MCF 10A (cell line): ENCODE data around the gene PRR13. TPM values are rescaled to one million over a fixed set of nuclear protein-coding genes. Genes with fewer than 3 reads are reported as not detected.

ENCODE experiments used
- BruUV-seq: library from RNA; stranded (reverse); fragments of 400-500 nt; replicated peaks from 2 replicates; lab custom pipeline; 2021; lab: Mats Ljungman, UMichigan
- CTCF ChIA-PET: fragments of 300-600 bp; sonication (Branson Sonifier 250); formaldehyde crosslinking; extraction: SDS; loops from one replicate; lab custom pipeline; 2021; ENCODE audit warnings: antibody characterized with exemption, inconsistent platforms; lab: Yijun Ruan, JAX
- POLR2A ChIA-PET: fragments of 300-600, 350-650 bp; sonication (Branson Sonifier 250); formaldehyde crosslinking; extraction: SDS; loops from one replicate; lab custom pipeline; 2020; ENCODE audit warnings: antibody characterized with exemption, inconsistent platforms; lab: Yijun Ruan, JAX
- DNase-seq: peaks from one replicate; pipeline ENCODE4 v3.0.0-alpha.2; 2018; ENCODE audit not compliant: unreplicated experiment
- H3K27ac Mint-ChIP-seq: one replicate; pipeline ENCODE4 v1.8.0; 2022; ENCODE audit warnings: mild to moderate bottlenecking, low read depth, mixed read lengths; ENCODE audit not compliant: unreplicated experiment
- H3K27me3 Mint-ChIP-seq: one replicate; pipeline ENCODE4 v1.8.0; 2022; ENCODE audit warnings: mixed read lengths; ENCODE audit not compliant: insufficient read depth, unreplicated experiment
- H3K36me3 Mint-ChIP-seq: one replicate; pipeline ENCODE4 v1.8.0; 2022; ENCODE audit warnings: mild to moderate bottlenecking, moderate library complexity, mixed read lengths; ENCODE audit not compliant: insufficient read depth, unreplicated experiment
- H3K4me1 Mint-ChIP-seq: one replicate; pipeline ENCODE4 v1.8.0; 2022; ENCODE audit warnings: mixed read lengths; ENCODE audit not compliant: insufficient read depth, unreplicated experiment
- H3K4me3 Mint-ChIP-seq: one replicate; pipeline ENCODE4 v1.8.0; 2022; ENCODE audit warnings: mild to moderate bottlenecking, moderate library complexity, mixed read lengths; ENCODE audit not compliant: unreplicated experiment
- H3K9me3 Mint-ChIP-seq: one replicate; pipeline ENCODE4 v1.8.0; 2022; ENCODE audit warnings: mixed read lengths; ENCODE audit not compliant: unreplicated experiment
- intact Hi-C: fragments of 100-400 bp; cut with micrococcal nuclease; formaldehyde crosslinking; loops from 2 replicates; pipeline ENCODE4 v1.14.1; 2022
- total RNA-seq: library from RNA; stranded (reverse); gene quantifications from 2 replicates; pipeline ENCODE4 v1.2.3, GENCODE V29; 2022
- TF ChIP-seq, protein P1 (sequence below): fragments of 200-600 bp; IDR thresholded peaks from one replicate; pipeline ENCODE4 v1.8.0; 2022; ENCODE audit warnings: antibody characterized with exemption, mild to moderate bottlenecking; ENCODE audit not compliant: unreplicated experiment

The PRR13 gene
- total RNA-seq, 1 experiment from 2014 or later: 147 TPM

DNA sequence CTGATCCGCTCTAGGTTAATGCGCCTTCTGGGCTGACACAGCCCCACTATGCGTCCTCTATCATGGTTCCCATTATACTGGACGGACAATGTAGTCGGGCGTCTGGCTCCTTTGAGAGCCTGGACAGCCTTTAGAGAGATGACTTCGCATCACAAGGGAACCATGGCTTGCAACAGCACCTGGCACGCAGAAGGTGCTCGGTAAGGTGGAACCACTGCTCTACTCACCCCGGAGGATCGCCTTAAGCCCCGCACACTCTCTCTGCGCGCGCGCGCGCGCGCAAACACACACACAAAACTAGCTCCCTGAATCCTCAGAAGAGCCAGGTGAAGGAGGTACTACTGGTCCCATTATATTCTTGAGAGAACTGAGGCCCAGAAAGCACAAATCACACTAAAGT, 50.7 kb downstream of the PRR13 start:
- peaks cover 25% of the 10 kb centered on the region for H3K4me1 Mint-ChIP-seq
- H3K36me3 Mint-ChIP-seq: peaks cover 11% of the 10 kb centered on the region
- CTCF ChIA-PET: interaction anchor here (0.6 to 1.0 kb wide), 2 partner anchors 16 to 439 kb away, joined by 3 to 4 read pairs; no protein-coding TSS in a partner anchor
- peak overlapping the region; percentile 76 for H3K4me3 Mint-ChIP-seq
- H3K27ac Mint-ChIP-seq: peak overlapping the region; percentile 32
- BruUV-seq: TSS peak; percentile 58
- intact Hi-C loops: no loop called here
- DNase-seq: no peak
- H3K9me3 Mint-ChIP-seq: no peaks in the 10 kb centered on the region
- TF ChIP-seq, protein P1, sequence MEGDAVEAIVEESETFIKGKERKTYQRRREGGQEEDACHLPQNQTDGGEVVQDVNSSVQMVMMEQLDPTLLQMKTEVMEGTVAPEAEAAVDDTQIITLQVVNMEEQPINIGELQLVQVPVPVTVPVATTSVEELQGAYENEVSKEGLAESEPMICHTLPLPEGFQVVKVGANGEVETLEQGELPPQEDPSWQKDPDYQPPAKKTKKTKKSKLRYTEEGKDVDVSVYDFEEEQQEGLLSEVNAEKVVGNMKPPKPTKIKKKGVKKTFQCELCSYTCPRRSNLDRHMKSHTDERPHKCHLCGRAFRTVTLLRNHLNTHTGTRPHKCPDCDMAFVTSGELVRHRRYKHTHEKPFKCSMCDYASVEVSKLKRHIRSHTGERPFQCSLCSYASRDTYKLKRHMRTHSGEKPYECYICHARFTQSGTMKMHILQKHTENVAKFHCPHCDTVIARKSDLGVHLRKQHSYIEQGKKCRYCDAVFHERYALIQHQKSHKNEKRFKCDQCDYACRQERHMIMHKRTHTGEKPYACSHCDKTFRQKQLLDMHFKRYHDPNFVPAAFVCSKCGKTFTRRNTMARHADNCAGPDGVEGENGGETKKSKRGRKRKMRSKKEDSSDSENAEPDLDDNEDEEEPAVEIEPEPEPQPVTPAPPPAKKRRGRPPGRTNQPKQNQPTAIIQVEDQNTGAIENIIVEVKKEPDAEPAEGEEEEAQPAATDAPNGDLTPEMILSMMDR: no peak
- POLR2A ChIA-PET: interaction anchor here (0.8 to 6.5 kb wide), 7 partner anchors 8 to 169 kb away, joined by 3 to 40 read pairs (median 4); partner anchors contain the start of genes MAP3K12 and TARBP2
- no peaks in the 10 kb centered on the region for H3K27me3 Mint-ChIP-seq

DNA sequence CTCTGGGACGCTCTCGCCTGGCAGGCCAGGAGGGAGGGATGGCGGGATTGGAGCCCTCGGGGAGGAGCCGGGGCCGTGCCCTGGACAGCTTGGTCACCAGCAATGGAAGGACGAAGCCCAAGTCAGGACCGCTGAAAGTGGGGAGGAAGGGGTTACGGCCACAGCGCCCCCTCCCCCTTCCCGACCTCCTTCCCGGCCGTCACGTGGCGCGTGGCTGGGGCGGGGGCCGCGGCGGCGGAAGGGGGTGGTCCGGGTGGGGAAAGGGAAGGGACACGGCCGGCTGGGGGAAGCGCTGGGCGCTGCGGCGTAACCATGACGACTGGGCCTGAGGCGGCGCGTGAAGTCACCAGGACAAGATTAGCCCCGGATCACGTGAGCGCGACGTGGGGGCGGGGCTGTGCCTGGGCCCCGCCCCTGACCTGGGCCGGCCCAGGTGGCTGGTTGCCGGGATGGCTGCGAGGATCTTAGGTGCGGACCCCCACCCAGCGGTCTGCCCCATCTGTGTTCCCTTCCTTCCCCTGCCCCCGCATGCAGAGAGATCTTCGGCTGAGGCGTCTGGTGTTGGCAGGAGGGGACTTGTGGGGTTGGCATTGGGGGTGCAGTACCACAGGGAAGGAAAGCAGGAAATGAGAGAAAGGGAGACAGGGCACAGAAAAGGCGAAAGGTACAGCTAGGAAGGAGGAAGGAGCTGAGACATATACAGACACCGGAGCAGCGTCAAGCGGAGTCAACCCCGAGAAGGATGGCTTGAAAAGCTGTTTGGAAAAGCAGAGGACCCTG, 51.5 kb downstream of the PRR13 start:
- BruUV-seq: no TSS peak
- POLR2A ChIA-PET: interaction anchor here (0.6 to 6.5 kb wide), 11 partner anchors 8 to 487 kb away, joined by 3 to 40 read pairs (median 4); partner anchors contain the start of genes AAAS, MAP3K12 and TARBP2
- CTCF ChIA-PET: interaction anchor here (1.0 to 2.0 kb wide), 3 partner anchors 15 to 171 kb away, joined by 4 to 10 read pairs (median 7); partner anchors contain the start of genes AAAS and NPFF
- H3K9me3 Mint-ChIP-seq: no peaks in the 10 kb centered on the region
- peak overlapping the region; percentile 76 for H3K4me3 Mint-ChIP-seq
- intact Hi-C loops: no loop called here
- DNase-seq: peak; percentile 84
- H3K4me1 Mint-ChIP-seq: peaks cover 29% of the 10 kb centered on the region
- H3K36me3 Mint-ChIP-seq: peaks cover 16% of the 10 kb centered on the region
- H3K27me3 Mint-ChIP-seq: no peaks in the 10 kb centered on the region
- peak overlapping the region; percentile 32 for H3K27ac Mint-ChIP-seq
- TF ChIP-seq, protein P1: no peak

DNA sequence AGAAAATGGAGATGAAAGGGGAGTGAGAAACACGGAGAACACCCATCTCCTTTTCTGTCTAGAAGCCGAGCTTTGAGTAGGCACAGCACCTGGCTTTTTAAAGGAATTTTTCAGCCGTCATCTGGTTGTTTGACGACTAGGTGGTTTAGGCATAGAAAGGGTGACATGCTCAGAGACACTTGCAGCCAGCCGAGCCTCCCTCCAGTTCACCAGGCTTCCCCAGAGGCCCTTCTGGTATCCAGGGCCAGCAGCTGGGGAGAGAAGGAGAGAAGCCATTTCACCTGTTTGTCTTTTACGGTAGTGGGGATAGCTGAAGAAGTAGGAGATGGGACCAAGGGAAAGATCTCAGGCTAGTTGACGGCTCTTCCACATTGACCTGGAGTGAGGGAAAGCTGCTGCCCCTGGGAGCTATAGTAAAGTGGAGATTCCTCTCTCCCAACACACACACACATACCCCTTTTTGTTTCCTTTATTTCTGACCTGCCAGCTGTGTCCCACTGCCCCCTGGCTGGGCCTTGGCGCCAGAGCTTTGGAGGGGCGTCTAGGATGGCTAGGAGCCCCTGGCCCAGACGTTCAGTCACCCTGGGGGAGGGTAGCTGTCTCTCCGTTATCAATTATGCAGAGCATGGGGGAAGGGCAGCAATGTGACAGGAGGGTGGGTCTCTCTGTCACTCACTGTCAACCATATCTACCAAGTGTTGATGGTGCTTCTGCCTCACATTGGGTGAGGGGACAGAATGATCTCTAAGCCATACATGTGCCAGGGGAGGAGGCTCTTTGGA, 52.3 kb downstream of the PRR13 start:
- Mint-ChIP-seq H3K4me3 (peak overlapping the region; percentile 76), H3K9me3 (no peaks in the 10 kb centered on the region), H3K36me3 (peaks cover 16% of the 10 kb centered on the region), H3K27me3 (no peaks in the 10 kb centered on the region), H3K4me1 (peaks cover 36% of the 10 kb centered on the region), H3K27ac (peak overlapping the region; percentile 32)
- ChIA-PET CTCF (interaction anchor here (0.7 to 2.0 kb wide), 4 partner anchors 14 to 172 kb away, joined by 4 to 10 read pairs (median 6); partner anchors contain the start of genes AAAS and NPFF), POLR2A (interaction anchor here (0.6 to 6.5 kb wide), 13 partner anchors 7 to 488 kb away, joined by 3 to 40 read pairs (median 4); partner anchors contain the start of genes AAAS, MAP3K12 and TARBP2)
- TF ChIP-seq, protein P1: no peak
- no peak for DNase-seq
- intact Hi-C loops: no loop called here
- BruUV-seq: no TSS peak

Other genes starting within 250 kb of the PRR13 start
- gene ITGB7, start 234.5 kb upstream of the PRR13 start, total RNA-seq: 1.0 and 1.1 TPM in 2 replicates
- gene RARG, start 209.5 kb upstream of the PRR13 start, total RNA-seq: 30.9 and 43.7 TPM in 2 replicates
- 9.8 and 12.1 TPM in 2 replicates for gene ESPL1, start 173.4 kb upstream of the PRR13 start, total RNA-seq
- gene PFDN5, start 146.2 kb upstream of the PRR13 start, total RNA-seq: 205 and 229 TPM in 2 replicates
- gene MYG1, start 142.0 kb upstream of the PRR13 start, total RNA-seq: 79.8 and 80.9 TPM in 2 replicates
- gene AAAS, start 120.1 kb upstream of the PRR13 start, total RNA-seq: 52.7 and 60.5 TPM in 2 replicates
- gene SP7, start 105.4 kb upstream of the PRR13 start, total RNA-seq: not detected in 2 replicates
- 72.9 and 76.6 TPM in 2 replicates for gene SP1, start 61.6 kb upstream of the PRR13 start, total RNA-seq
- gene AMHR2, start 17.9 kb upstream of the PRR13 start, total RNA-seq: not detected in 2 replicates
- 994 and 1,037 TPM in 2 replicates for gene PCBP2, start 10.4 kb downstream of the PRR13 start, total RNA-seq
- 4.6 and 5.9 TPM in 2 replicates for gene MAP3K12, start 57.7 kb downstream of the PRR13 start, total RNA-seq
- 26.4 and 27.8 TPM in 2 replicates for gene TARBP2, start 59.5 kb downstream of the PRR13 start, total RNA-seq
- not detected in 2 replicates for gene NPFF, start 65.8 kb downstream of the PRR13 start, total RNA-seq
- gene ATF7, start 184.6 kb downstream of the PRR13 start, total RNA-seq: 39.6 and 40.8 TPM in 2 replicates
- gene ATP5MC2, start 234.3 kb downstream of the PRR13 start, total RNA-seq: 328 and 381 TPM in 2 replicates